Neural progenitor cell (in vitro differentiated cells): ENCODE measurements around the gene OPCML.

Source experiments
- EZH2 ChIP-seq: fragments of 200-600 bp; sonication (generic); IDR thresholded peaks from 2 replicates; pipeline ENCODE4 v1.6.1; 2017; ENCODE audit warnings: antibody characterized with exemption, mild to moderate bottlenecking, moderate library complexity
- EZH2phosphoT487 ChIP-seq: fragments of 200-600 bp; sonication (generic); IDR thresholded peaks from 2 replicates; pipeline ENCODE4 v1.6.1; 2017; ENCODE audit warnings: antibody characterized with exemption
- TF ChIP-seq, protein P1 (sequence below): fragments of 200-600 bp; sonication (generic); IDR thresholded peaks from 2 replicates; pipeline ENCODE4 v1.5.1; 2017; ENCODE audit warnings: antibody characterized with exemption, mild to moderate bottlenecking

DNA sequence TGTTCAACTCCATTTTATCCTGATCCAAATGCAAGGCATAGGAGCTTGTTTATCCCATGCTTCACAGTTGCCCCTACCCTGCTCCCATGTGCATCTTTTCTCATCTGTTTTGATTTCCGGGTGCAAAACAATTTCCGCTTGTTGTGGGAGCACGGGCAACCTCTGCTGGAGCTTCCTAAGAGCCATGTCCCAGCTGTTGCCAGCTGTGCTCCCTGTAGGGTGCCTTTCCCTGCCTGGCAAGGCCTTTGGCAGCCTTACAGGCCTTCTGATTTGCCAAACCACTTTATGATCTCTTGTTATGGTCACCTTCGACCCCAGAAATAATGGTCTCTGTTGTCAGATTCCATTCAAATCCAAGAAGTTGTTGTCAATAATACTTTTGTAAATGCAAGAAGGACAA, 1038.5 kb downstream of the OPCML start:
- TF ChIP-seq EZH2phosphoT487 (no peak), EZH2 (no peak)
- TF ChIP-seq, protein P1, sequence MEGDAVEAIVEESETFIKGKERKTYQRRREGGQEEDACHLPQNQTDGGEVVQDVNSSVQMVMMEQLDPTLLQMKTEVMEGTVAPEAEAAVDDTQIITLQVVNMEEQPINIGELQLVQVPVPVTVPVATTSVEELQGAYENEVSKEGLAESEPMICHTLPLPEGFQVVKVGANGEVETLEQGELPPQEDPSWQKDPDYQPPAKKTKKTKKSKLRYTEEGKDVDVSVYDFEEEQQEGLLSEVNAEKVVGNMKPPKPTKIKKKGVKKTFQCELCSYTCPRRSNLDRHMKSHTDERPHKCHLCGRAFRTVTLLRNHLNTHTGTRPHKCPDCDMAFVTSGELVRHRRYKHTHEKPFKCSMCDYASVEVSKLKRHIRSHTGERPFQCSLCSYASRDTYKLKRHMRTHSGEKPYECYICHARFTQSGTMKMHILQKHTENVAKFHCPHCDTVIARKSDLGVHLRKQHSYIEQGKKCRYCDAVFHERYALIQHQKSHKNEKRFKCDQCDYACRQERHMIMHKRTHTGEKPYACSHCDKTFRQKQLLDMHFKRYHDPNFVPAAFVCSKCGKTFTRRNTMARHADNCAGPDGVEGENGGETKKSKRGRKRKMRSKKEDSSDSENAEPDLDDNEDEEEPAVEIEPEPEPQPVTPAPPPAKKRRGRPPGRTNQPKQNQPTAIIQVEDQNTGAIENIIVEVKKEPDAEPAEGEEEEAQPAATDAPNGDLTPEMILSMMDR = no peak
